Measurements from ENCODE around the gene IRF5. TPM values are rescaled to one million over a fixed set of nuclear protein-coding genes. Genes with fewer than 3 reads are reported as not detected.

The IRF5 gene
- total RNA-seq, 2 donors from 2014 or later: 0.31 to 0.53 TPM

DNA sequence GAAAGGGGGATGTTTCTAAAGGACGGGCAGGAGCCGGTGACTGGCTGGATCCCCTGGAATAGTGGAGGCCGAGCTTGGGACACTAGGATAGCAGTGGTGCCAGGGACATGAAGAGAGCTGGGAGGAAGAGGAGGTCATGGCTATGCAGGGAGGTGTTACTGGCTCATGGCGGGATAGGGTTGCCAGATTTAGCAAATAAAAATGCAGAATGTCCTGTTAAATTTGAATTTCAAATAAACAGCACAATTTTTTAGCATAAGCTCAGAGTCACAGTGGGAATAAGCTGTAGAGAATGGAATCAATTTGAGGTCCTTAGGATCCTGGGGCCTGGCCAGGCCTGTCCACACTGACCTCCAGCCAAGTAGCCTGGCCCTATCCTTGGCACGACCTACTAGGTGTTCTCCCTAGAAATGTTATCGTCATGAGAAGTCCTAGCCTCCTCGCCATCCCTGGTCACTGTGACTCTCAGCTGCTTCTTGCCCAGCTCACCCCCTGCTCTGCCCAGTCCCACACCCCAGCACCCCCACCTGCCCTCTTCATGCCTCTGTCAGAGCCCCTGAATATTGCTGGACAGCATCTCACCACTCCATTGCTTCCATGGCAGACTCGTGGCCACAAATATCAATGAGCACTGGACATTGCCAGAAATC lies 19.6 kb upstream of the IRF5 start:
- Mint-ChIP-seq H3K27ac (no peak overlapping the region), H3K4me3 (no peak overlapping the region), H3K9me3 (no peaks in the 10 kb centered on the region), H3K4me1 (peaks cover 21% of the 10 kb centered on the region), H3K36me3 (ENCODE audit: low read depth) (no peaks in the 10 kb centered on the region), H3K27me3 (ENCODE audit: insufficient read depth) (peaks cover 55% of the 10 kb centered on the region)
- Histone ChIP-seq H3K36me3 (ENCODE audit: control insufficient read depth, insufficient read depth, low read length) (no peaks in the 10 kb centered on the region), H3K9me3 (ENCODE audit: control insufficient read depth, low read length) (no peaks in the 10 kb centered on the region), H3K9ac (ENCODE audit: extremely low read depth, low read length, poor library complexity, severe bottlenecking) (no peak overlapping the region), H3K27me3 (ENCODE audit: control insufficient read depth, insufficient read depth, low read length, poor library complexity, severe bottlenecking) (peaks cover 11% of the 10 kb centered on the region), H3K4me3 (ENCODE audit: low read length) (no peak overlapping the region), H3K27ac (ENCODE audit: low read depth, low read length) (no peak overlapping the region), H3K4me1 (ENCODE audit: control insufficient read depth, insufficient read depth, low read length) (peaks cover 4% of the 10 kb centered on the region)
- DNase-seq: no peak
- 87 to 92% methylated on average over 4 to 8 of the region's 8 CpGs for WGBS, 2 experiments (ENCODE audit: insufficient coverage in 1 of 2, insufficient read length in 1 of 2)
- TF ChIP-seq, protein P1, sequence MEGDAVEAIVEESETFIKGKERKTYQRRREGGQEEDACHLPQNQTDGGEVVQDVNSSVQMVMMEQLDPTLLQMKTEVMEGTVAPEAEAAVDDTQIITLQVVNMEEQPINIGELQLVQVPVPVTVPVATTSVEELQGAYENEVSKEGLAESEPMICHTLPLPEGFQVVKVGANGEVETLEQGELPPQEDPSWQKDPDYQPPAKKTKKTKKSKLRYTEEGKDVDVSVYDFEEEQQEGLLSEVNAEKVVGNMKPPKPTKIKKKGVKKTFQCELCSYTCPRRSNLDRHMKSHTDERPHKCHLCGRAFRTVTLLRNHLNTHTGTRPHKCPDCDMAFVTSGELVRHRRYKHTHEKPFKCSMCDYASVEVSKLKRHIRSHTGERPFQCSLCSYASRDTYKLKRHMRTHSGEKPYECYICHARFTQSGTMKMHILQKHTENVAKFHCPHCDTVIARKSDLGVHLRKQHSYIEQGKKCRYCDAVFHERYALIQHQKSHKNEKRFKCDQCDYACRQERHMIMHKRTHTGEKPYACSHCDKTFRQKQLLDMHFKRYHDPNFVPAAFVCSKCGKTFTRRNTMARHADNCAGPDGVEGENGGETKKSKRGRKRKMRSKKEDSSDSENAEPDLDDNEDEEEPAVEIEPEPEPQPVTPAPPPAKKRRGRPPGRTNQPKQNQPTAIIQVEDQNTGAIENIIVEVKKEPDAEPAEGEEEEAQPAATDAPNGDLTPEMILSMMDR (conservative IDR thresholded peaks at IDR 0.05): no peak

GRCh38 chr7:128919241-128919640 lies 18.5 kb upstream of the IRF5 start:
- H3K4me1 Mint-ChIP-seq: peaks cover 20% of the 10 kb centered on the region
- peaks cover 4% of the 10 kb centered on the region for H3K4me1 ChIP-seq (ENCODE audit: control insufficient read depth, insufficient read depth, low read length)
- no peak overlapping the region for H3K9ac ChIP-seq (ENCODE audit: extremely low read depth, low read length, poor library complexity, severe bottlenecking)
- H3K27me3 Mint-ChIP-seq (ENCODE audit: insufficient read depth): peaks cover 55% of the 10 kb centered on the region
- no peak overlapping the region for H3K27ac ChIP-seq (ENCODE audit: low read depth, low read length)
- H3K4me3 ChIP-seq (ENCODE audit: low read length): no peak overlapping the region
- no peak for DNase-seq
- TF ChIP-seq, protein P1 (conservative IDR thresholded peaks at IDR 0.05): no peak
- H3K27ac Mint-ChIP-seq: no peak overlapping the region
- H3K9me3 ChIP-seq (ENCODE audit: control insufficient read depth, low read length): no peaks in the 10 kb centered on the region
- WGBS, 2 experiments (ENCODE audit: insufficient coverage in 1 of 2, insufficient read length in 1 of 2): 90 to 96% methylated on average over 6 of the region's 6 CpGs
- no peaks in the 10 kb centered on the region for H3K9me3 Mint-ChIP-seq
- no peaks in the 10 kb centered on the region for H3K36me3 ChIP-seq (ENCODE audit: control insufficient read depth, insufficient read depth, low read length)
- H3K36me3 Mint-ChIP-seq (ENCODE audit: low read depth): no peaks in the 10 kb centered on the region
- H3K4me3 Mint-ChIP-seq: no peak overlapping the region
- H3K27me3 ChIP-seq (ENCODE audit: control insufficient read depth, insufficient read depth, low read length, poor library complexity, severe bottlenecking): peaks cover 11% of the 10 kb centered on the region

GRCh38 chr7:128919881-128920799 lies 17.6 kb upstream of the IRF5 start:
- 62 to 63% methylated on average over 11 to 14 of the region's 14 CpGs for WGBS, 2 experiments (ENCODE audit: insufficient coverage in 1 of 2, insufficient read length in 1 of 2)
- peaks cover 17% of the 10 kb centered on the region for H3K4me1 Mint-ChIP-seq
- no peak overlapping the region for H3K27ac Mint-ChIP-seq
- no peaks in the 10 kb centered on the region for H3K9me3 Mint-ChIP-seq
- Histone ChIP-seq H3K4me3 (ENCODE audit: low read length) (peak overlapping the region; percentile 2), H3K36me3 (ENCODE audit: control insufficient read depth, insufficient read depth, low read length) (no peaks in the 10 kb centered on the region), H3K27me3 (ENCODE audit: control insufficient read depth, insufficient read depth, low read length, poor library complexity, severe bottlenecking) (peaks cover 11% of the 10 kb centered on the region), H3K4me1 (ENCODE audit: control insufficient read depth, insufficient read depth, low read length) (peaks cover 4% of the 10 kb centered on the region), H3K9me3 (ENCODE audit: control insufficient read depth, low read length) (no peaks in the 10 kb centered on the region), H3K9ac (ENCODE audit: extremely low read depth, low read length, poor library complexity, severe bottlenecking) (no peak overlapping the region), H3K27ac (ENCODE audit: low read depth, low read length) (no peak overlapping the region)
- TF ChIP-seq, protein P1 (conservative IDR thresholded peaks at IDR 0.05): peak; percentile 39
- no peak overlapping the region for H3K4me3 Mint-ChIP-seq
- H3K27me3 Mint-ChIP-seq (ENCODE audit: insufficient read depth): peaks cover 51% of the 10 kb centered on the region
- peak; percentile 75 for DNase-seq
- H3K36me3 Mint-ChIP-seq (ENCODE audit: low read depth): no peaks in the 10 kb centered on the region

Measured in endodermal cell (in vitro differentiated cells).